ENCODE data around the gene DNPEP. TPM values are rescaled to one million over a fixed set of nuclear protein-coding genes. Genes with fewer than 3 reads are reported as not detected.

The DNPEP gene
- total and polyA plus RNA-seq, 2 donors from 2014 or later, result 53.3 to 71.0 TPM

DNA sequence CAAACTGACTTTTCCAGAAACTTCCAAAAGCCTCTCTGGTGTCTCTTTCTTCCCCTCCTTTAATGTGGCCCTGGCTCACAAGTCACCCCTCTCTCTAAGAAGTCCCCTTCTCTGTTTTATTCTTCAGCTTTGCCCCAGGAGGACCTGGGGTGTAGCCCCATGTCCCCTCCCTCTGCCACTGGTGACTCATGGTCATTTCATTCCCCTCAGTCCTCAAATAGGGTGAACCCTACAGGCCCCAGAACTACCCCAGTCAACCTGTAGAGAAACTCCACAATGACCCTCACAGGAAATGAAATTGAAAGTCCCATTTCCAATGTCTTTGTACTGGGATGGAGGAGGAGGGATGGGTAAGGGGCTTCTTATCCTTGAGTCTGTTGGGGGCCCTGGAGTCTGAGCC, 40.8 kb upstream of the DNPEP start:
- H3K36me3 ChIP-seq (ENCODE audit: control insufficient read depth in 2 of 3, insufficient read depth in 3 of 3, low read length in 3 of 3), result no peaks in the 10 kb centered on the region
- no peak overlapping the region for H3K4me3 ChIP-seq (ENCODE audit: low read length in 3 of 3)
- no peaks in the 10 kb centered on the region for H3K27me3 ChIP-seq (ENCODE audit: control insufficient read depth, insufficient read depth, low read length)
- H3K27ac ChIP-seq (ENCODE audit: low read depth in 2 of 2, low read length in 2 of 2), result no peak overlapping the region
- FAIRE-seq (no peak), DNase-seq (no peak)
- intact Hi-C loops (cut with DNase I), result no loop called here
- H3K4me1 ChIP-seq (ENCODE audit: control insufficient read depth in 2 of 3, insufficient read depth in 2 of 3, low read depth in 1 of 3, low read length in 3 of 3), result no peaks in the 10 kb centered on the region
- no peaks in the 10 kb centered on the region for H3K9me3 ChIP-seq (ENCODE audit: control insufficient read depth in 2 of 3, insufficient read depth in 1 of 3, low read length in 3 of 3)
- no peak overlapping the region for H3K9ac ChIP-seq (ENCODE audit: low read length in 3 of 3)
- TF ChIP-seq CTCF (IDR thresholded peaks at IDR 0.05; ENCODE audit: borderline replicate concordance, extremely low read depth, insufficient read depth), result no peak

- Histone ChIP-seq H3K9ac (ENCODE audit: low read length in 3 of 3) (no peak overlapping the region), H3K9me3 (ENCODE audit: control insufficient read depth in 2 of 3, insufficient read depth in 1 of 3, low read length in 3 of 3) (no peaks in the 10 kb centered on the region), H3K4me3 (ENCODE audit: low read length in 3 of 3) (no peak overlapping the region), H3K36me3 (ENCODE audit: control insufficient read depth in 2 of 3, insufficient read depth in 3 of 3, low read length in 3 of 3) (no peaks in the 10 kb centered on the region), H3K27me3 (ENCODE audit: control insufficient read depth, insufficient read depth, low read length) (no peaks in the 10 kb centered on the region), H3K4me1 (ENCODE audit: control insufficient read depth in 2 of 3, insufficient read depth in 2 of 3, low read depth in 1 of 3, low read length in 3 of 3) (no peaks in the 10 kb centered on the region), H3K27ac (ENCODE audit: low read depth in 2 of 2, low read length in 2 of 2) (no peak overlapping the region)
- no peak for FAIRE-seq
- TF ChIP-seq CTCF (IDR thresholded peaks at IDR 0.05; ENCODE audit: borderline replicate concordance, extremely low read depth, insufficient read depth), result no peak
- intact Hi-C loops (cut with DNase I), result no loop called here
- peak in 1 of 5 donors; percentile 28 for DNase-seq
Observed at GRCh38 chr2:219426534-219427136, 38.9 kb upstream of the DNPEP start.

GRCh38 chr2:219426068-219426443, 38.3 kb upstream of the DNPEP start:
- Histone ChIP-seq H3K9ac (ENCODE audit: low read length in 3 of 3) (no peak overlapping the region), H3K9me3 (ENCODE audit: control insufficient read depth in 2 of 3, insufficient read depth in 1 of 3, low read length in 3 of 3) (no peaks in the 10 kb centered on the region), H3K4me1 (ENCODE audit: control insufficient read depth in 2 of 3, insufficient read depth in 2 of 3, low read depth in 1 of 3, low read length in 3 of 3) (no peaks in the 10 kb centered on the region), H3K36me3 (ENCODE audit: control insufficient read depth in 2 of 3, insufficient read depth in 3 of 3, low read length in 3 of 3) (no peaks in the 10 kb centered on the region), H3K27me3 (ENCODE audit: control insufficient read depth, insufficient read depth, low read length) (no peaks in the 10 kb centered on the region), H3K27ac (ENCODE audit: low read depth in 2 of 2, low read length in 2 of 2) (no peak overlapping the region), H3K4me3 (ENCODE audit: low read length in 3 of 3) (no peak overlapping the region)
- FAIRE-seq (no peak), DNase-seq (peak in 1 of 5 donors; percentile 33)
- intact Hi-C loops (cut with DNase I), result no loop called here
- no peak for TF ChIP-seq CTCF (IDR thresholded peaks at IDR 0.05; ENCODE audit: borderline replicate concordance, extremely low read depth, insufficient read depth)

Data from kidney (tissue), 14 donors.